Sigmoid colon (tissue), 7 donors: Measurements from ENCODE around the gene DENND6B. TPM values are rescaled to one million over a fixed set of nuclear protein-coding genes. Genes with fewer than 3 reads are reported as not detected.

Experiments used
- DNase-seq: peaks from one replicate; pipeline ENCODE4 v3.0.0-alpha.2; 2019
- H3K27ac ChIP-seq, 4 donors: fragments of 200-600 bp; sonication (generic); one replicate each; pipeline ENCODE4 v1.5.1; 2016 to 2019; ENCODE audit warnings: mild to moderate bottlenecking in 1 of 4
- H3K27me3 ChIP-seq, 3 donors: fragments of 200-600 bp; sonication (generic); one replicate each; pipeline ENCODE4 v1.5.1; 2019; ENCODE audit warnings: mild to moderate bottlenecking in 1 of 3
- H3K36me3 ChIP-seq, 4 donors: fragments of 200-600 bp; sonication (generic); one replicate each; pipeline ENCODE4 v1.5.1; 2016 to 2019
- H3K4me1 ChIP-seq, 4 donors: fragments of 200-600 bp; sonication (generic); one replicate each; pipeline ENCODE4 v1.5.1; 2017 to 2019
- H3K4me3 ChIP-seq, 4 donors: fragments of 200-600 bp; sonication (generic); one replicate each; pipeline ENCODE4 v1.5.1; 2017 to 2019; ENCODE audit warnings: mild to moderate bottlenecking in 2 of 4, moderate library complexity in 1 of 4
- H3K9me3 ChIP-seq, 4 donors: fragments of 200-600 bp in 3 of 4; sonication (generic) in 3 of 4; one replicate each; pipeline versions ENCODE4 v1.5.1 to v1.6.1; 2013 to 2019
- CTCF ChIP-seq, 4 experiments: fragments of 450-650 bp in 3 of 4; fragments of 200-600 bp in 1 of 4; IDR thresholded peaks; one replicate each; pipeline ENCODE4 v1.5.1; 2016 to 2019; ENCODE audit warnings: antibody characterized with exemption in 4 of 4, mild to moderate bottlenecking in 3 of 4, moderate library complexity in 2 of 4
- EP300 ChIP-seq, 4 donors: sonication (generic); formaldehyde crosslinking; IDR thresholded peaks; one replicate each; pipeline ENCODE4 v1.6.1; 2017; ENCODE audit warnings: antibody characterized with exemption in 4 of 4
- POLR2A ChIP-seq, 2 donors: fragments of 450-650 bp; IDR thresholded peaks; one replicate each; pipeline ENCODE4 v1.6.1; 2016; ENCODE audit warnings: antibody characterized with exemption in 2 of 2, mild to moderate bottlenecking in 2 of 2, moderate library complexity in 2 of 2
- POLR2AphosphoS5 ChIP-seq, 4 donors: sonication (generic); formaldehyde crosslinking; IDR thresholded peaks; one replicate each; pipeline ENCODE4 v1.6.1; 2017; ENCODE audit warnings: antibody characterized with exemption in 4 of 4
- WGBS, 2 donors: extraction: QIAGEN DNeasy Blood & Tissue Kit; methylation state at CpG; one replicate each; pipeline ENCODE4 v1.1.7; 2013; 5-methylcytosine and 5-hydroxymethylcytosine counted together
- intact Hi-C: fragments of 100-400 bp; cut with DNase I; formaldehyde crosslinking; loops from one replicate; pipeline ENCODE4 v1.15.1; 2023
- polyA plus RNA-seq, 3 donors: library from polyadenylated mRNA; stranded (reverse); fragments of 200-250 nt; gene quantifications; one replicate each; pipeline ENCODE4 v1.2.3, GENCODE V29; 2013
- total RNA-seq, 4 donors: library from RNA; depleted of rRNA; stranded (reverse); fragments of >200 nt; gene quantifications; one replicate each; pipeline ENCODE4 v1.1.0, GENCODE V29; 2016
- donor health status: healthy with polysubstance abuse.
- donor health status: Bipolar disorder and iron deficiency.
- donor health status: healthy.

DENND6B gene
- total and polyA plus RNA-seq, 7 donors = 0.69 to 7.2 (median 2.3) TPM

GRCh38 chr22:50314455-50315288 lies 12.1 kb downstream of the DENND6B start:
- intact Hi-C loops = no loop called here
- no peak for DNase-seq
- H3K9me3 ChIP-seq = no peaks in the 10 kb centered on the region
- WGBS, 2 donors = 32 to 39% methylated on average over 33 of the region's 33 CpGs
- peaks cover 0 to 3% (median 0%) of the 10 kb centered on the region in 4 donors for H3K4me1 ChIP-seq
- peak overlapping the region in 1 of 4 donors; percentile 9 for H3K4me3 ChIP-seq
- peak overlapping the region in 1 of 4 donors; percentile 14 for H3K27ac ChIP-seq
- H3K27me3 ChIP-seq = no peaks in the 10 kb centered on the region
- H3K36me3 ChIP-seq = no peaks in the 10 kb centered on the region
- TF ChIP-seq POLR2AphosphoS5 (IDR thresholded peaks at IDR 0.05) (no peak), CTCF (IDR thresholded peaks at IDR 0.05) (no peak), EP300 (IDR thresholded peaks at IDR 0.05) (no peak), POLR2A (IDR thresholded peaks at IDR 0.05) (no peak)

- intact Hi-C loops = no loop called here
- Histone ChIP-seq H3K9me3 (no peaks in the 10 kb centered on the region), H3K4me3 (no peak overlapping the region), H3K4me1 (peaks cover 0 to 8% (median 3%) of the 10 kb centered on the region in 4 donors), H3K27me3 (no peaks in the 10 kb centered on the region), H3K36me3 (no peaks in the 10 kb centered on the region), H3K27ac (peak overlapping the region in 1 of 4 donors; percentile 14)
- TF ChIP-seq CTCF (IDR thresholded peaks at IDR 0.05) (no peak), POLR2AphosphoS5 (IDR thresholded peaks at IDR 0.05) (no peak)
- DNase-seq = no peak
- WGBS, 2 donors = 38 to 50% methylated on average over 14 of the region's 14 CpGs
Observed at GRCh38 chr22:50314081-50314454, 12.7 kb downstream of the DENND6B start.

- WGBS, 2 donors = 86 to 90% methylated on average over 17 of the region's 17 CpGs
Observed at GRCh38 chr22:50313600-50313999, 13.2 kb downstream of the DENND6B start.

GRCh38 chr22:50313021-50313420 lies 13.8 kb downstream of the DENND6B start:
- intact Hi-C loops = no loop called here
- Histone ChIP-seq H3K4me1 (peaks cover 0 to 19% (median 13%) of the 10 kb centered on the region in 4 donors), H3K9me3 (no peaks in the 10 kb centered on the region), H3K27me3 (no peaks in the 10 kb centered on the region), H3K36me3 (no peaks in the 10 kb centered on the region), H3K27ac (no peak overlapping the region), H3K4me3 (no peak overlapping the region)
- no peak for TF ChIP-seq POLR2A (IDR thresholded peaks at IDR 0.05)
- TF ChIP-seq POLR2AphosphoS5 (IDR thresholded peaks at IDR 0.05) = no peak
- no peak for TF ChIP-seq EP300 (IDR thresholded peaks at IDR 0.05)
- TF ChIP-seq CTCF (IDR thresholded peaks at IDR 0.05) = no peak
- DNase-seq = peak; percentile 58
- WGBS, 2 donors = 90% methylated on average over 7 of the region's 7 CpGs

More at GRCh38 chr22:50313600-50313999, 13.2 kb downstream of the DENND6B start:
- H3K27me3 ChIP-seq = no peaks in the 10 kb centered on the region
- peaks cover 0 to 13% (median 8%) of the 10 kb centered on the region in 4 donors for H3K4me1 ChIP-seq
- no peak overlapping the region for H3K4me3 ChIP-seq
- DNase-seq = no peak
- no peaks in the 10 kb centered on the region for H3K9me3 ChIP-seq
- H3K27ac ChIP-seq = no peak overlapping the region
- intact Hi-C loops = no loop called here
- H3K36me3 ChIP-seq = no peaks in the 10 kb centered on the region
- TF ChIP-seq EP300 (IDR thresholded peaks at IDR 0.05) (no peak), POLR2A (IDR thresholded peaks at IDR 0.05) (no peak), POLR2AphosphoS5 (IDR thresholded peaks at IDR 0.05) (no peak), CTCF (IDR thresholded peaks at IDR 0.05) (no peak)
